Left forelimb (tissue), 1 donor: ENCODE results near the gene EYA2.
"Not testable (repeated sequence)": the region's sequence is repeated elsewhere in the genome, so short reads cannot be mapped to it uniquely, and the experiment has no call there.

ENCODE experiments used
- DNase-seq: peaks from one replicate; pipeline ENCODE4 v3.0.0-alpha.2; 2018; ENCODE audit warnings: low spot score

EYA2 gene

GRCh38 chr20:46894579-46894958 is at the start of gene EYA2:
TSS of gene EYA2 (plus strand) at chr20:46894843. CDS start at chr20:46990011, 95,168 bp downstream.
- peak; percentile 70 for DNase-seq

GRCh38 chr20:46844965-46845364 is 49.7 kb upstream of the EYA2 start:
- DNase-seq: no peak

- no peak for DNase-seq
These were observed 45.4 kb upstream of the EYA2 start for GRCh38 chr20:46849269-46849668.

GRCh38 chr20:46849751-46850150 is 44.9 kb upstream of the EYA2 start:
- DNase-seq: no peak

DNA sequence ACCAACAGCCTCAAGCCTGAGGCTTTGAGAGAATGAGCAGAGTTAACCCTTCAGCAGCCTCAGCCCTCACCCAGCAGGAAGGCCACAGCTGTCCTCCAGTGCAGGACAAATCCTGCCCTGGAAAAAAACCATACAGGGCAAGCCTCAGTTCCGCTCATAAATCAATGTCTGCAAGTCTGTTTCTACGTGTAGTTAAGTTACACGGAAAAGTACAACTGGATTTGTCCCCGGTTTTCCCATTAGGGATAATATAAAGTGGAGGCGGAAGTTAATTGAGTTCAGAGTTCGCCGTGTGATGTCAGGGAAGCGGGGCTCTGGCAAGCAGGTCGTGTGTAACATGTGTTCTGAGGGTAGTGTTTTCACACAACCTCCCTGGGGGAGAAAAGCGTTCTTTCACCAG is 44.2 kb upstream of the EYA2 start:
- DNase-seq: no peak

- no peak for DNase-seq
These were observed 43.7 kb upstream of the EYA2 start for GRCh38 chr20:46850896-46851295.

- no peak for DNase-seq
These were observed 42.9 kb upstream of the EYA2 start for GRCh38 chr20:46851746-46852145.

GRCh38 chr20:46852313-46852712 is 42.3 kb upstream of the EYA2 start:
- no peak for DNase-seq

GRCh38 chr20:46853926-46854325 is 40.7 kb upstream of the EYA2 start:
- no peak for DNase-seq

DNA sequence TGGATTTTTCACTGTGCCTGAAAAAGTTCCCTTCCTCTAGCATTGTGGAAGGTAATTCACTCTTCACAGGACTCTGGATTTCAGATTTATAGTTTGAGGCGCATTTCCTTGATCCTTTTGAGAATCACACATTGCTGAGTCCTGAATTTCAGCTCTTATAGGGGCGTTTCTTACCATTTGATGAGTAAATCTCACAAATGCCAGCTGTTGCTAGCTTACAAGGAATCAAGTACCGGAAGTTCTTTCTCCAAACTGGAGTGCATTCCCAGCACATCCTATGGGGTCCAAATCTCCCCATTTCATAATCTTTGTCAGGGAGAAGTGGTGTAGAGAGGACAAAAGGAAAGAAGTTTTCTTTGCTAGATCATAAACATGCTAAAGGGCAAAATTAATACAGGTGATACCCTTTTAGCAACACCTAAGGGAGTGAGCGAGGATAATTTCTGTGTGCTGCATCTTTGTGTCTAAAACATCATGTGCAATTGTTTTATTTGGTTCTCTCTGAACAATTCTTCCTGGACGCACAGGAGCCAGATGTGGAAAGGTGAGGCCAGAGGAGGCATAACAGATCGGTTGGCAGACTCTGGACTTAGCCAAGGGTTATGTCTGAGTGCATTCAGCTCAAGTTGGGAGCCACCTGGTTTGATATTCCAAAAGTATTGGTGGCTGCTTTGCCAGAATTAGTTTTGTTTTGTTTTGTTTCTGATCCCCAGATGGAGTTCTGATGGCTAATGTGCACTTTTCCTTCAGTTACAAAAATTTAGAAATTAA is 37.4 kb upstream of the EYA2 start:
- no peak for DNase-seq

GRCh38 chr20:46865824-46866223 is 28.8 kb upstream of the EYA2 start:
- DNase-seq: no peak

DNA sequence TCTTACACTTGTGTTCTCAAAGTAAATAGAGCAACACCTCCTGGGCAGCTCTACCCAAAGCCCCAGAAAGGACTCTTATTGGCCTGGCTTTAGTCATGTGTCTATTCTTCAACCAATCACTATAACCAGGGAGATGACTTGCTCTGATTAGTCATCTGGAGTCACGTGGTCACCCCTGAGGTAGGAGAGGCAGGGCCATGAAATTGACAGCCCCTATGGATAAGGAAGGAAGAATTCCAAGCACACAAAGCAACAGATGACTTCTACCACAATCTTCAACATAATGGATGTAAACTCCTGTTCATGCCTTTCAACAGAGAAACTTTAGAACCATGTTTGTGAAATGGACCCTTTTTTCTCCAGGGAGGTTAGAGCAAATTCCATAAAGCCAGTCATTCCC is 24.6 kb upstream of the EYA2 start:
- DNase-seq: no peak

DNA sequence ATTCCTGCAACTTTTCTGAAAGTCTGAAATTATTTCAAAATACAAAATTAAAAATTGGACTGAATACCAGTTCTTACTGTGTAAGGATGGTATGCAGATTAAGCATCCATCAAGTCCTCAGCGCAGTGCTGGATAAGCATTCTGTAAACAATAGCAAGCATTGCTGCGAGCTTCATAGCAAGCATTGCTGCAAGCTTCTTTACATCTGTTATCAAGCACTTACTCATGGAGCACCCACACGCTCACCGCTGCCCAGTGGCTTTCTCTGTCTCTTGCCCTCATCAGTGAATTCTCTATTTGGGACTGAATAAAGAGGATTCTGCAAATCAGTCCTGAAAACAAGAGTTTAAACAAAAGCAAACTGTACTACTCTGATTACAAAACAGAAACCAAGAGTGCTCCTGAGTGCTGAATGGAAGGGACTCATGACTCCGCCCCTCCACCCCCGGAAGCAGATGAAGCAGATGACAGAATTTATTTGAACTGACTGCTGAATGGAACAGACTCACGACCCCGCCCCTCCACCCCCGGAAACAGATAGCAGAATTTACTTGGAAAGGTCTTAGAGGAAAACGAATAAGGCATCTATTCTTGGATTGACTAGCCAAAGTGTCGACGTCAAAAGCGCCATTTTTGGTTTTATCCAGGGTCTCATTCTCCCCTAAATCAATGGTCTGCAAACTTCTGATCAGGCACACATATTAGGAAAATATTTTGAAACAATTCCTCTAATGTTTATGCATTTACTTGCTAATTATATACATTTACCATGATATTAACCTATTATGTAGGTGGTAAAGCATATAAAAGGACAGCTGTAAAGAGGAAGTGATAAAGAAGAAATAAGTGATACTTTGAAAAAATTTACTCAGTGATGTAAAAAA is 22.1 kb upstream of the EYA2 start:
- DNase-seq: no peak

DNA sequence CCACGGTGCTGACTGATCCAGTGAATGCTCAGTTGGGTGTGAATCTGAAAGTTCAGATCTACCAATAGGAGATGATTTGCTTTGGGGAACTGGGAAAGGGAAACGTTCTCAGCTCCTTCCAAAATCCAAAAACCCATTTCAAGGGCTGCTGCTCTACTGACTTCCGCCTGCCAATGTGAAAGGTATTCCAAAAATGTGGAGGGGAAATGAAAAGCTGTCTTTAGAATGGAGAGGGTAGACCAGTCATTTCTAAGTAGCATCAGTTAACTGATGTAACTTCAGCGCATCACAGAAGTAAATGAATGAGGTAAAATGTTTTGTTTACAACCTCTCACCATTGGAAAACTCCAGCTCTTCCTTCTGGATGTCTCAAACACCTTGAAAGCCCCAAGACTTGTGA is 19.6 kb upstream of the EYA2 start:
- no peak for DNase-seq

DNA sequence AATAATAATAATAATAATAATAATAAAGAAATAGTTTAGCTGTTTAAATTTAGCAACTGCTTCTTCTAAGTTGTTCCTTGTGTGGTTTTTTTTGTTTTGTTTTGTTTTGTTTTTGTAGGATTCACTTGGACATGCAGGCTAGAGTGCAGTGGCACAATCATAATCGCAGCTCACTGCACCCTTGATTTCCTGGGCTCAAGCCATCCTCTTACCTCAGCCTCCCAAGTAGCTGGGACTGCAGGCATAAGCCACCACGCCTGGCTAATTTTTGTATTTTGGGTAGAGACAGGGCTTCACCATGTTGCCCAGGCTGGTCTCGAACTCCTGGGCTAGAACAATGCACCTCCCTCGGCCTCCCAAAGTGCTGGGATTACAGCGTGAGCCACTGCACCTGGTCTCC is 15.3 kb upstream of the EYA2 start:
- DNase-seq: no peak

DNA sequence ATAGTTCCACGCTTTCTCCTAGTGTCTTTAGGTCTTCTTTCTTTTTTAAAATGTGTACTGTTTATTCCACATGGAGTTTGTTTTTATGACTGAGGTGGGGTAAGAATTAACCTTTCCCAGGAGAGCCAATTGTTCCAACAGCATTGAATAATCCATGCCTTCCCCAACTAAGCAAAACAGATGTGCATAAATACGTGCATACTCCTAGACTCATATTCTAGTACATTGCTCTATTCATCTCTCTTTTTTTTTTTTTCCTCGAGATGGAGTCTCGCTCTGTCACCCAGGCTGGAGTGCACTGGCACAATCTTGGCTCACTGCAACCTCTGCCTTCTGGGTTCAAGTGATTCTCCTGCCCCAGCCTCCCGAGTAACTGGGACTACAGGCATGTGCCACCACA is 14.7 kb upstream of the EYA2 start:
- DNase-seq: not testable (repeated sequence)

DNA sequence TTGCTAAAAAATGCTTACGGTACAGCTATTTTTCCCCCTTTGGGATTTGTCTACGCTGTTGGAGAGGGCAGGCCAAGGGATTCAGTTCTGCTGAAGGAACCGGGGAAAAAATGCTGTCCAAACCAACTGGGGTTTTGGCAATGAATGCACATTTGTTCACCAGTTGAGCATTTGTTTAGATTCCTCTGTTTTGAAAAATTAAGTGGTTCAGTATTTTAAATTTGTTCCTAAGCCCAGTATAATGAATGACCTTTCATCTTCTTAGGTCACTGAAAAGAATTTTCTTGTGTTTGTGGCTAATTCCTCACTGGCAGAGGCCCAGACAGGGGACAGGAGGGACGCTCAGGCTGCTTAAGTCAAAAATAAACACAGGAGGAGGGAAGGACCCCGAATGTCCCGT is 10.8 kb upstream of the EYA2 start:
- DNase-seq: no peak

DNA sequence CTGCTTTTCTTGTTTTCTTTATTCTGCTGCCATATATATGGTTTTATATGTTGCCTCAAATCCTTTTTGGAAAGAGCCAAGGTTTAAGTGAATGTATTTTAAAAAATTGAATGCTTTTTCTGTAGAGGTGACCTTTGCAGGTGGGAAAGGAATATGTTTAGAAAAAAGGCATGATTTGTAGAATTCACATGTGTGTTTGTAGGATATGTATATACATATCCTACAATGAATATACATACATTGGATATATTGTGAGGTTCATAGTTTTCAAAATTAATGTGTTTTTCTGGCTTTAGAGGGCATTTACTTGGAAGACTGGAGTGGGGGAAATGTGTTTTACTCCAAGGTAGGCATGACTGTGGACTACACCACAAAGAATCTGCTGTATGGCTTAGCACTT is 4.0 kb upstream of the EYA2 start:
- no peak for DNase-seq

DNA sequence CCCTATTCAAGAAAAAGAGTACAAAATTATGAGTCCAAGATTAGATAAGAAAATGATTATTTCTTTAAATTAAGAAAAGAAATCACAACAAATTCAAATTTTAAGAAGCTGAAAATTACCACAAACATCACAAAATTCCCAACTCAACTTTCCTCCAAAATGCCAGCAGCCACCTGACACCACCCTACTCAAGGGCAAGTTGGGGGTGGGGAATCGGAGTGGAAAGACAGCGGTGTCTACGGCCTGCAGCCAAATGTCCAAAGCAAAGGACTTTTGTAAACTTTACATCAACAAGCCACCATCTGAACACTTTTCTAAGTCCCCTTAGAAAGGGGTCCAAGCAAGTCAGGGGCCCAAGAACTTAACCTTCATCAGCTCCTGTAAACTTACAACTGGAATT is 1.6 kb upstream of the EYA2 start:
- no peak for DNase-seq

DNA sequence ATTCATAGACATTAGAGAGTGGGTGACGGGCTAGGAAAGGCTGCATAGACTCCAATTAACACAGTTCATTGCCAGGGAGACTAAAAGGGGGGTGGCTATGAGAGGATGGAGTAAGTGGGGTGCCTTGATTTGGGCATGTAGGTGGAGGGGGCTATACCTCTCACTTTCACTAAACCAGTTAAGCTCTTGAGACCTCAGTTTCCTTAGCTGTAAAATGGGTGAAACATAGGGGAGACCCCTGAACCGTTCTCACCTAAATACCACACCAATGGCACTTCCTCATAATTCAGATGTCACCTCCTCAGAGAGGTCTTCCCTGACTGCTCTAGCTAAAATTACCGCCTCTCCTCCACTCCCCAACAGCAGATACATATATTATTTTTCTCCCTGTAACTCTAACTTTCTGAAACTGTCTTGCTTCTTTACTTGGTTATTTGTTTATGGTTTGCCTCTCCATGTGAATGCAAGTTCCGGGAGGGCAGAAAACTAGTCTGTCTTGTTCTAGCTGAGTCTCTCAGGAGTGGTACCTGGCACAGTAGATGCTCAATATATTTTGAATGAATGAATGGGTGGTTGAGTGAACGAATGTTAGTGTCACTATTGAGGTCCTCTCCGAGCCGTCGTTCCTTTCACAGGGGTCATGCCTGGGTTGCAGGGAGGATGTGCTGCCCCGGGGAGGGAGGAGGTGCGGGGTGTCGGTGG is 615 bp upstream of the EYA2 start:
- no peak for DNase-seq

- peak; percentile 71 for DNase-seq
These were observed 595 bp downstream of the EYA2 start for GRCh38 chr20:46894971-46895905.

GRCh38 chr20:46895906-46896242 is 1.2 kb downstream of the EYA2 start:
- no peak for DNase-seq
